NCI-H2107 treated with DMSO at 0.1 percent for 48 hours (cell line): ENCODE measurements around the gene GRIK4.

Experiments used
- DNase-seq: peaks from one replicate; lab custom pipeline; 2025; ENCODE audit not compliant: unreplicated experiment; lab: John Stamatoyannopoulos, UW

The GRIK4 gene

GRCh38 chr11:120827198-120827597, 315.6 kb downstream of the GRIK4 start:
- no peak for DNase-seq

GRCh38 chr11:120827820-120828219, 316.3 kb downstream of the GRIK4 start:
- DNase-seq = no peak

GRCh38 chr11:120828847-120829246, 317.3 kb downstream of the GRIK4 start:
- DNase-seq = no peak

GRCh38 chr11:120830085-120830620, 318.6 kb downstream of the GRIK4 start:
- no peak for DNase-seq

- DNase-seq = no peak
These were observed 321.1 kb downstream of the GRIK4 start for GRCh38 chr11:120832481-120833238.

GRCh38 chr11:120834686-120835210, 323.2 kb downstream of the GRIK4 start:
- DNase-seq = no peak

GRCh38 chr11:120835601-120836228, 324.2 kb downstream of the GRIK4 start:
- no peak for DNase-seq

- no peak for DNase-seq
These were observed 326.1 kb downstream of the GRIK4 start for GRCh38 chr11:120837696-120838095.

GRCh38 chr11:120839201-120839600, 327.7 kb downstream of the GRIK4 start:
- no peak for DNase-seq

- DNase-seq = no peak
These were observed 328.4 kb downstream of the GRIK4 start for GRCh38 chr11:120839846-120840402.

GRCh38 chr11:120840661-120841060, 329.1 kb downstream of the GRIK4 start:
- DNase-seq = no peak

GRCh38 chr11:120841074-120841473, 329.5 kb downstream of the GRIK4 start:
- DNase-seq = no peak

GRCh38 chr11:120842195-120842594, 330.6 kb downstream of the GRIK4 start:
- DNase-seq = no peak

- DNase-seq = no peak
These were observed 341.9 kb downstream of the GRIK4 start for GRCh38 chr11:120853435-120853834.

- DNase-seq = no peak
These were observed 343.4 kb downstream of the GRIK4 start for GRCh38 chr11:120854988-120855387.

GRCh38 chr11:120857508-120857907, 346.0 kb downstream of the GRIK4 start:
- DNase-seq = no peak

- DNase-seq = no peak
These were observed 347.2 kb downstream of the GRIK4 start for GRCh38 chr11:120858740-120859139.

GRCh38 chr11:120859552-120860295, 348.2 kb downstream of the GRIK4 start:
- DNase-seq = no peak

- DNase-seq = no peak
These were observed 351.8 kb downstream of the GRIK4 start for GRCh38 chr11:120863359-120863758.

GRCh38 chr11:120867024-120867423, 355.5 kb downstream of the GRIK4 start:
- DNase-seq = no peak

- DNase-seq = no peak
These were observed 356.0 kb downstream of the GRIK4 start for GRCh38 chr11:120867531-120867930.
